Measurements from ENCODE around the gene FLOT1. TPM values are rescaled to one million over a fixed set of nuclear protein-coding genes. Genes with fewer than 3 reads are reported as not detected.

Gene FLOT1
- total and polyA plus RNA-seq, 2 of the 13 experiments (the other 11 are each of a cell fraction or from before 2014, with no cell fraction given) = 82.3 to 130 TPM

DNA sequence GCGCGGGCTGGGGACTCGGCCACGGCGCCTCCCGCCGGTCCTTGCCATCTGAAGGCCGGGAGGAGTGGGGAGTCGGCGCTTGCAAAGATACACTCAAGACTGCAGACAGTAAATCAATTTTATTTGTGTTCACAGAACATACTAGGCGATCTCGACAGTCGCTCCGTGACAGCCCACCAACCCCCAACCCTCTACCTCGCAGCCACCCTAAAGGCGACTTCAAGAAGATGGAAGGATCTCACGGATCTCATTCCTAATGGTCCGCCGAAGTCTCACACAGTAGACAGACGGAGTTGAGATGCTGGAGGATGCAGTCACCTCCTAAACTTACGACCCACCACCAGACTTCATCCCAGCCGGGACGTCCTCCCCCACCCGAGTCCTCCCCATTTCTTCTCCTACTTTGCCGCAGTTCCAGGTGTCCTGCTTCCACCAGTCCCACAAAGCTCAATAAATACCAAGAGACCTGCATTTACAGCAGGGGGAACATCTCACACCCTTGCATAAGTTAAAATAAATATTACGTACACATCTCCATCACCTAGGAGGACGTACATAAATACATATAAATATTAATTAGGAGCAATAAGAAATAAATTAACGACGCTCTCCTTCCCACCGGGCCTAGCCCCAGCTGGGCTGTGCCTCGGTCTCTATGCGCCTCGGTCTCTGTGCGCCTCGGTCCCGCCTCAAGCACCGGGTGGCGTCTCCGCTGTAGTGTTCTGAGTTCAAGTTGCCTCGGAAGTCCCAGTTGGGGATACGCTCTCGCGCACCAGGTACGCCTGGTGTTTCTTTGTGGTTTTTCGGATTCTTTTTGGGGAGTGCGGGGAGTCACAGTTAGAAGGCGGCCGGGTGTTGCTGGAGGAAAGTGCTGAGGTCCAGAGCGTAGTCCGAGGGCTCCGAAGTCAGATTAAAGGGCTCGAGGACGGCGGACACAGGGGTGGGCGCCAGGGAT, 889 bp upstream of the FLOT1 start (continued):
- TF ChIP-seq, protein P1, sequence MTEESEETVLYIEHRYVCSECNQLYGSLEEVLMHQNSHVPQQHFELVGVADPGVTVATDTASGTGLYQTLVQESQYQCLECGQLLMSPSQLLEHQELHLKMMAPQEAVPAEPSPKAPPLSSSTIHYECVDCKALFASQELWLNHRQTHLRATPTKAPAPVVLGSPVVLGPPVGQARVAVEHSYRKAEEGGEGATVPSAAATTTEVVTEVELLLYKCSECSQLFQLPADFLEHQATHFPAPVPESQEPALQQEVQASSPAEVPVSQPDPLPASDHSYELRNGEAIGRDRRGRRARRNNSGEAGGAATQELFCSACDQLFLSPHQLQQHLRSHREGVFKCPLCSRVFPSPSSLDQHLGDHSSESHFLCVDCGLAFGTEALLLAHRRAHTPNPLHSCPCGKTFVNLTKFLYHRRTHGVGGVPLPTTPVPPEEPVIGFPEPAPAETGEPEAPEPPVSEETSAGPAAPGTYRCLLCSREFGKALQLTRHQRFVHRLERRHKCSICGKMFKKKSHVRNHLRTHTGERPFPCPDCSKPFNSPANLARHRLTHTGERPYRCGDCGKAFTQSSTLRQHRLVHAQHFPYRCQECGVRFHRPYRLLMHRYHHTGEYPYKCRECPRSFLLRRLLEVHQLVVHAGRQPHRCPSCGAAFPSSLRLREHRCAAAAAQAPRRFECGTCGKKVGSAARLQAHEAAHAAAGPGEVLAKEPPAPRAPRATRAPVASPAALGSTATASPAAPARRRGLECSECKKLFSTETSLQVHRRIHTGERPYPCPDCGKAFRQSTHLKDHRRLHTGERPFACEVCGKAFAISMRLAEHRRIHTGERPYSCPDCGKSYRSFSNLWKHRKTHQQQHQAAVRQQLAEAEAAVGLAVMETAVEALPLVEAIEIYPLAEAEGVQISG (CRISPR knock-in tag; IDR thresholded peaks at IDR 0.05) = no peak
- TF ChIP-seq, protein P2, sequence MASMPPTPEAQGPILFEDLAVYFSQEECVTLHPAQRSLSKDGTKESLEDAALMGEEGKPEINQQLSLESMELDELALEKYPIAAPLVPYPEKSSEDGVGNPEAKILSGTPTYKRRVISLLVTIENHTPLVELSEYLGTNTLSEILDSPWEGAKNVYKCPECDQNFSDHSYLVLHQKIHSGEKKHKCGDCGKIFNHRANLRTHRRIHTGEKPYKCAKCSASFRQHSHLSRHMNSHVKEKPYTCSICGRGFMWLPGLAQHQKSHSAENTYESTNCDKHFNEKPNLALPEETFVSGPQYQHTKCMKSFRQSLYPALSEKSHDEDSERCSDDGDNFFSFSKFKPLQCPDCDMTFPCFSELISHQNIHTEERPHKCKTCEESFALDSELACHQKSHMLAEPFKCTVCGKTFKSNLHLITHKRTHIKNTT (CRISPR knock-in tag; IDR thresholded peaks at IDR 0.05) = peak; percentile 20; the same call in 1 of the 2 replicates
- TF ChIP-seq RELA (CRISPR knock-in tag; IDR thresholded peaks at IDR 0.05) (no peak), SRF (IDR thresholded peaks at IDR 0.05; ENCODE audit: low read depth, low read length) (no peak), SRSF1 (optimal IDR thresholded peaks at IDR 0.05; ENCODE audit: low read depth, low read length) (no peak), NRL (CRISPR knock-in tag; IDR thresholded peaks at IDR 0.05; ENCODE audit: borderline replicate concordance) (no peak), ARID2 (CRISPR knock-in tag; IDR thresholded peaks at IDR 0.05; ENCODE audit: borderline replicate concordance) (no peak; the same call in 1 of the 2 replicates), CENPX (CRISPR knock-in tag; IDR thresholded peaks at IDR 0.05) (no peak), RBM39 (IDR thresholded peaks at IDR 0.05; ENCODE audit: low read depth, low read length, poor library complexity, severe bottlenecking) (no peak), ZNF629 (CRISPR knock-in tag; conservative IDR thresholded peaks at IDR 0.05) (no peak), HNRNPL (IDR thresholded peaks at IDR 0.05; ENCODE audit: low read depth, low read length) (0 out of 2 replicates have a peak, but pooled peaks have one; percentile 14), ZNF564 (CRISPR knock-in tag; IDR thresholded peaks at IDR 0.05) (no peak; the same call in 1 of the 2 replicates), GPN1 (CRISPR knock-in tag; IDR thresholded peaks at IDR 0.05; ENCODE audit: borderline replicate concordance) (no peak), KLF11 (CRISPR knock-in tag; IDR thresholded peaks at IDR 0.05) (0 out of 2 replicates have a peak, but pooled peaks have one; percentile 21)
- TF ChIP-seq, protein P3, sequence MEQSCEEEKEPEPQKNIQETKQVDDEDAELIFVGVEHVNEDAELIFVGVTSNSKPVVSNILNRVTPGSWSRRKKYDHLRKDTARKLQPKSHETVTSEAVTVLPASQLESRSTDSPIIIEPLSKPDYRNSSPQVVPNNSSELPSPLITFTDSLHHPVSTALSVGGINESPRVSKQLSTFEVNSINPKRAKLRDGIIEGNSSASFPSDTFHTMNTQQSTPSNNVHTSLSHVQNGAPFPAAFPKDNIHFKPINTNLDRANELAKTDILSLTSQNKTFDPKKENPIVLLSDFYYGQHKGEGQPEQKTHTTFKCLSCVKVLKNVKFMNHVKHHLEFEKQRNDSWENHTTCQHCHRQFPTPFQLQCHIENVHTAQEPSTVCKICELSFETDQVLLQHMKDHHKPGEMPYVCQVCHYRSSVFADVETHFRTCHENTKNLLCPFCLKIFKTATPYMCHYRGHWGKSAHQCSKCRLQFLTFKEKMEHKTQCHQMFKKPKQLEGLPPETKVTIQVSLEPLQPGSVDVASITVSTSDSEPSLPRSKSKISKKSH (CRISPR knock-in tag; IDR thresholded peaks at IDR 0.05; ENCODE audit: borderline replicate concordance) = no peak; the same call in 1 of the 2 replicates
- TF ChIP-seq, protein P4, sequence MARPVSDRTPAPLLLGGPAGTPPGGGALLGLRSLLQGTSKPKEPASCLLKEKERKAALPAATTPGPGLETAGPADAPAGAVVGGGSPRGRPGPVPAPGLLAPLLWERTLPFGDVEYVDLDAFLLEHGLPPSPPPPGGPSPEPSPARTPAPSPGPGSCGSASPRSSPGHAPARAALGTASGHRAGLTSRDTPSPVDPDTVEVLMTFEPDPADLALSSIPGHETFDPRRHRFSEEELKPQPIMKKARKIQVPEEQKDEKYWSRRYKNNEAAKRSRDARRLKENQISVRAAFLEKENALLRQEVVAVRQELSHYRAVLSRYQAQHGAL (CRISPR knock-in tag; IDR thresholded peaks at IDR 0.05; ENCODE audit: not compliant biosample characterization) = peak; percentile 24
- TF ChIP-seq, protein P5, sequence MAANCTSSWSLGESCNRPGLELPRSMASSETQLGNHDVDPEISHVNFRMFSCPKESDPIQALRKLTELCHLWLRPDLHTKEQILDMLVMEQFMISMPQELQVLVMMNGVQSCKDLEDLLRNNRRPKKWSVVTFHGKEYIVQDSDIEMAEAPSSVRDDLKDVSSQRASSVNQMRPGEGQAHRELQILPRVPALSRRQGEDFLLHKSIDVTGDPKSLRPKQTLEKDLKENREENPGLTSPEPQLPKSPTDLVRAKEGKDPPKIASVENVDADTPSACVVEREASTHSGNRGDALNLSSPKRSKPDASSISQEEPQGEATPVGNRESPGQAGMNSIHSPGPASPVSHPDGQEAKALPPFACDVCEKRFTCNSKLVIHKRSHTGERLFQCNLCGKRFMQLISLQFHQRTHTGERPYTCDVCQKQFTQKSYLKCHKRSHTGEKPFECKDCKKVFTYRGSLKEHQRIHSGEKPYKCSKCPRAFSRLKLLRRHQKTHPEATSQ (CRISPR knock-in tag; IDR thresholded peaks at IDR 0.05; ENCODE audit: borderline replicate concordance) = no peak
- TF ChIP-seq, protein P6, sequence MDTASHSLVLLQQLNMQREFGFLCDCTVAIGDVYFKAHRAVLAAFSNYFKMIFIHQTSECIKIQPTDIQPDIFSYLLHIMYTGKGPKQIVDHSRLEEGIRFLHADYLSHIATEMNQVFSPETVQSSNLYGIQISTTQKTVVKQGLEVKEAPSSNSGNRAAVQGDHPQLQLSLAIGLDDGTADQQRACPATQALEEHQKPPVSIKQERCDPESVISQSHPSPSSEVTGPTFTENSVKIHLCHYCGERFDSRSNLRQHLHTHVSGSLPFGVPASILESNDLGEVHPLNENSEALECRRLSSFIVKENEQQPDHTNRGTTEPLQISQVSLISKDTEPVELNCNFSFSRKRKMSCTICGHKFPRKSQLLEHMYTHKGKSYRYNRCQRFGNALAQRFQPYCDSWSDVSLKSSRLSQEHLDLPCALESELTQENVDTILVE (CRISPR knock-in tag; IDR thresholded peaks at IDR 0.05) = no peak
